Esophagus (tissue), 2 donors: ENCODE data around the gene CLCN2. TPM values are rescaled to one million over a fixed set of nuclear protein-coding genes. Genes with fewer than 3 reads are reported as not detected.

Source experiments
- H3K27ac ChIP-seq, 2 donors: one replicate each; pipeline ENCODE4 v1.5.1; 2013; ENCODE audit warnings: low read depth in 2 of 2, mild to moderate bottlenecking in 2 of 2, inconsistent platforms in 1 of 2, low read length in 1 of 2, moderate library complexity in 1 of 2
- H3K27me3 ChIP-seq, 2 donors: one replicate each; pipeline ENCODE4 v1.6.1; 2013; ENCODE audit warnings: low read length in 2 of 2, control low read depth in 1 of 2, mild to moderate bottlenecking in 1 of 2; ENCODE audit not compliant: insufficient read depth in 2 of 2, control insufficient read depth in 1 of 2
- H3K36me3 ChIP-seq, 2 donors: one replicate each; pipeline ENCODE4 v1.6.1; 2013; ENCODE audit warnings: low read length in 1 of 2; ENCODE audit not compliant: control insufficient read depth in 2 of 2, insufficient read depth in 2 of 2
- H3K4me1 ChIP-seq, 2 donors: one replicate each; pipeline ENCODE4 v1.6.1; 2013; ENCODE audit warnings: low read length in 1 of 2; ENCODE audit not compliant: control insufficient read depth in 2 of 2, insufficient read depth in 2 of 2
- H3K4me3 ChIP-seq, 2 donors: one replicate each; pipeline ENCODE4 v1.5.1; 2013; ENCODE audit warnings: low read length in 2 of 2, mild to moderate bottlenecking in 2 of 2, low read depth in 1 of 2, moderate library complexity in 1 of 2
- H3K9me3 ChIP-seq, 2 donors: one replicate each; pipeline ENCODE4 v1.6.1; 2013; ENCODE audit warnings: mild to moderate bottlenecking in 2 of 2, low read depth in 1 of 2, low read length in 1 of 2, moderate library complexity in 1 of 2; ENCODE audit not compliant: control insufficient read depth in 2 of 2, insufficient read depth in 1 of 2
- WGBS, 2 donors: extraction: QIAGEN DNeasy Blood & Tissue Kit; methylation state at CpG; one replicate each; pipeline ENCODE4 v1.1.7; 2013; 5-methylcytosine and 5-hydroxymethylcytosine counted together
- polyA plus RNA-seq, 2 donors: library from polyadenylated mRNA; stranded (reverse); fragments of 200-250 nt; gene quantifications; one replicate each; pipeline ENCODE4 v1.2.3, GENCODE V29; 2013
- donor health status: healthy with polysubstance abuse.
- donor health status: Bipolar disorder and iron deficiency.

Gene CLCN2
- polyA plus RNA-seq, 2 donors = 3.1 to 5.4 TPM

DNA sequence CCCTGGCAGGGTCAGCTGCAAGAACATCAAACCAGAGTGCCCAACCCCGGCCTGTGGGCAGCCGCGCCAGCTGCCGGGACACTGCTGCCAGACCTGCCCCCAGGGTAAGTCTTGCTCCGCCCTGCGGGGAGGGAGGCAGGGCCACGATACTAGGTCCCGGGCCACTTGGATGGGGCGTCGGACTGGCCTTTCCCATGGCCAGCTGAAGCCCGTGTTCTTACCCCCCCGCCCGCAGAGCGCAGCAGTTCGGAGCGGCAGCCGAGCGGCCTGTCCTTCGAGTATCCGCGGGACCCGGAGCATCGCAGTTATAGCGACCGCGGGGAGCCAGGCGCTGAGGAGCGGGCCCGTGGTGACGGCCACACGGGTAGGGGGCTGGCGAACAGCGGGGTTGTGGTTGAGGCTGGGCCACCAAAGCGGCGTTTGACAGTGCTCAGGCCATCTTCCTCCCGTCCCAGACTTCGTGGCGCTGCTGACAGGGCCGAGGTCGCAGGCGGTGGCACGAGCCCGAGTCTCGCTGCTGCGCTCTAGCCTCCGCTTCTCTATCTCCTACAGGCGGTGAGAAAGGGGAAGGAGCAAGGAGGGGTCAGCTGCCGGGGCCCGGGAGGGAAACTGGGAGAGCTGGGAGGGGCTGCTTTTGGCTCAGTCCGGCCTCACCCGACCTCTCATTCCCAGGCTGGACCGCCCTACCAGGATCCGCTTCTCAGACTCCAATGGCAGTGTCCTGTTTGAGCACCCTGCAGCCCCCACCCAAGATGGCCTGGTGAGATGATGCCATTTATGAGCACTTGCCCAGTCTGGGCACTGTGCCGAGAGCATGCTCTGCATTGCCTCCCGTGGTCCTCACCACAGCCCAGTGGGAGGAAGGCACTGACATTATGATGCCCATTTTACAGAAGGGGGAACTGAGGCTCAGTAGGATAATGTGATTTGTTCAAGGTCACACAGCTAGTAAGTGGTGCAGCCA, 20.1 kb upstream of the CLCN2 start:
- Histone ChIP-seq H3K27ac (no peak overlapping the region), H3K4me1 (no peaks in the 10 kb centered on the region), H3K9me3 (no peaks in the 10 kb centered on the region), H3K36me3 (no peaks in the 10 kb centered on the region), H3K4me3 (peak overlapping the region in 1 of 2 donors; percentile 63), H3K27me3 (no peaks in the 10 kb centered on the region)
- WGBS, 2 donors = 21 to 30% methylated on average over 54 to 55 of the region's 55 CpGs

DNA sequence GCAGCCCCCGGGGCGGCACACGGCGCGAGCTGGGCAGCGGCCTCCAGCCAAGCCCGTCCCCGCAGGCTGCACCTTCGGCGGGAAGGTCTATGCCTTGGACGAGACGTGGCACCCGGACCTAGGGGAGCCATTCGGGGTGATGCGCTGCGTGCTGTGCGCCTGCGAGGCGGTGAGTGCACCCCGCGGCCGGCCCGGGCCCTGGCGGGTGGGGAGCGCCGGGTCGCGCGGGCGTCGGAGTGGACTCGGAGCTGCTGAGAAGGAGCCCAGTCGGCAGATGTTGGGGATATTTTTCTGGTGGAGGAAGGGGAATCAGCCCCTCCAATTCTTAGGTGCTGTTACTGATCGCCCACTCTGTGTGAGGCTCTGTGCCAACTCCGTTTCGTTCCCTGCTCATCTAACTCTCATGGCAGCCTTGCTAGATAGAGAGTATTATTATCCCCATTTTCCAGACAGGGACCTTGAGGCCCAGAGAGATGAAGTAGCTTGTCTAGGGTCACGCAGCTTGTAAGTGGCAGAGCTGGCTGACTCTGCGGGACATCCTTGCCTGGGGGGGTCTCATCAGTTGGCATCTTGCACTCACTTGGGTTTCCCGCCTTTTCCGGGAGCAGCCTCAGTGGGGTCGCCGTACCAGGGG, 19.3 kb upstream of the CLCN2 start:
- Histone ChIP-seq H3K36me3 (no peaks in the 10 kb centered on the region), H3K9me3 (no peaks in the 10 kb centered on the region), H3K27me3 (no peaks in the 10 kb centered on the region), H3K27ac (peak overlapping the region; percentile 6 to 58), H3K4me1 (no peaks in the 10 kb centered on the region), H3K4me3 (peak overlapping the region; percentile 14 to 63)
- WGBS, 2 donors = 5 to 6% methylated on average over 24 to 42 of the region's 42 CpGs

DNA sequence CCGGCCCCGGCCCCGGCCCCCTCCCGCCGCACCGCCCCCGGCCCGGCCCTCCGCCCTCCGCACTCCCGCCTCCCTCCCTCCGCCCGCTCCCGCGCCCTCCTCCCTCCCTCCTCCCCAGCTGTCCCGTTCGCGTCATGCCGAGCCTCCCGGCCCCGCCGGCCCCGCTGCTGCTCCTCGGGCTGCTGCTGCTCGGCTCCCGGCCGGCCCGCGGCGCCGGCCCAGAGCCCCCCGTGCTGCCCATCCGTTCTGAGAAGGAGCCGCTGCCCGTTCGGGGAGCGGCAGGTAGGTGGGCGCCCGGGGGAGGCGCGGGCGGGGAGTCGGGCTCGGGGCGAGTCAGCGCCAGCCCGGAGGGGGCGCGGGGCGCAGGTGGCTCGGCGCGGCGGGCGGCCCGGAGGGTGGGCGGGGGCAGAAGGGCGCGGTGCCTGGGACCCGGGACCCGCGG, 18.8 kb upstream of the CLCN2 start:
- no peaks in the 10 kb centered on the region for H3K4me1 ChIP-seq
- H3K27ac ChIP-seq = peak overlapping the region; percentile 6 to 58
- WGBS, 2 donors = 2 to 5% methylated on average over 8 to 59 of the region's 62 CpGs
- H3K4me3 ChIP-seq = peak overlapping the region; percentile 9 to 63
- H3K27me3 ChIP-seq = no peaks in the 10 kb centered on the region
- H3K9me3 ChIP-seq = no peaks in the 10 kb centered on the region
- H3K36me3 ChIP-seq = no peaks in the 10 kb centered on the region

DNA sequence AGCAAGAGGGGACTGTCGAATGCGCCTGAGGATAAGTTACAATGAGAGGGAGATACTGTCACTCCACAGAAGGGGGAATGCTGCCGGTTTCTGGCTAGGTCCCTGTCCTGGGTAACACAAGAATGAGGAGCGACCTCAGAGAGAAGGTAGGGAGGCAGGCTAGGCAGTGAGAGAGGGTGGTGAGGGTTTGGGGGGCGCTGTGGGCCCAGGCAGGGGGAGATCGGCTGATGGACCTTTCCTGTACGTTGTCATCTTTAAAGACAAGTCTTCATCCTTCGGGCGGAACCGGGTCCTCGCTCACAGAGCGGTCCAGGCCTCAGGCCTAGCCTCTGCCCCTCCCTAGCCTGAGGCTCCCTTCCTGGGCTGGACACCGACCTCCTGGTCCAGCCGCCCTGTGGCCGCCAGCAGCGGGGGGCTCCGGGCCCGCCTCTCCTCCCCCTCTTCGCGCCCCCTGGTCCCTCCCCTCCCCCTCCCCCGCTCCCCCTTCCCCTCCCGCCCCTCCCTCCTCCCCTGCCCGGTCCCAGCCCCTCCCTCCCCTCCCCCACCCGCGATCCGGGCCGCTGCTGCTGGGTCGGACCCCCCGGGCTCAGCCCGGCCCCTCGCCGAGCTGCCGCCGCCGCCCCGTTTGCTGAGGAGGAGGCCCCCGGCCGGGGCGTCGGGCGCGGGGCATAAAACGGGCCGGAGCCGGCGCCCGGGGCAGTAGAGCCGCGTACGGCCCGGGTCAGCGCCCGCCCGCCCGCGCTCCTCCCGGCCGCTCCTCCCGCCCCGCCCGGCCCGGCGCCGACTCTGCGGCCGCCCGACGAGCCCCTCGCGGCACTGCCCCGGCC, 18.2 kb upstream of the CLCN2 start, which contains the start of gene CHRD:
CHRD (plus strand) TSS at position 697 of the 827 bp plus-strand sequence. CDS start 265 bp downstream, outside the sequence.
- no peaks in the 10 kb centered on the region for H3K9me3 ChIP-seq
- peak within 1 kb of the TSS; percentile 42 to 58 for H3K27ac ChIP-seq
- 13 to 32% methylated on average over 21 to 65 of the region's 71 CpGs for WGBS, 2 donors
- H3K27me3 ChIP-seq = no peaks in the 10 kb centered on the region
- peak within 1 kb of the TSS; percentile 14 to 63 for H3K4me3 ChIP-seq
- no peaks in the 10 kb centered on the region for H3K4me1 ChIP-seq
- H3K36me3 ChIP-seq = no peaks in the 10 kb centered on the region

DNA sequence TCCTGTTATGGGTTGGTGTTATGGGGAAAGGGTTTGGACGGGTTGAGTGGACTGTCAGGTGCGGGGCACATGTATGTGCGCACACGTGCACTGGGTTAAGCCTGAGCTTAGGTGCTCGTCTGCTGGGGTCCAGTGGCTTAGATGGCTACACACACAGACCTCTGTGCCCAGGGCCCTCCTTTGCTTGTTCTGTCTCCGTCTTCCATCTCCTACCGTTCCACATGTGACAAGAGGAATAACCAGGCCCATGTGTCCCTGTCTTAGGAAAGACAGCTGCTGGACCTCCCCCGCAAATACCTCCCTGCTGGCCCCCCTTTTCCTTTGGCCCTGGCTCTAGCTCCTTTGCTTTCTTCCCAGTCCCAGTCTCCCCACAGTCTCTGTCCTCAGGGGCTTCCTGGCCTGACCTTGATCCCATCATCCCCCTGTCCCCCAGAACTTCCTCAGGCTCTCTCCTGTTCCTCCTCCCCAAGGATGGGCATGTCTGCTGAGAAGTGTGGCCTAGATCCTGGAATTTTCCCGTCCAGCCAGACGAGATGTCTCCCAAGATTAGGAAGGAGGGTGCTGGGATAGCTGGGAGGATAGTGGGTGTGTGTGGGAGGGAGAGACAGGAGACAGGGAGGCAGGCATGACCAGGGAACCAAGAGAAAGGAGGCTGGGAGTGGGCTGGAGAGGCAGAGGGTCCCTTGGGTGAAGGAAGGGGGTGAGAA, 17.4 kb upstream of the CLCN2 start:
- 75 to 78% methylated on average over 10 of the region's 10 CpGs for WGBS, 2 donors
- Histone ChIP-seq H3K4me1 (no peaks in the 10 kb centered on the region), H3K27me3 (no peaks in the 10 kb centered on the region)

DNA sequence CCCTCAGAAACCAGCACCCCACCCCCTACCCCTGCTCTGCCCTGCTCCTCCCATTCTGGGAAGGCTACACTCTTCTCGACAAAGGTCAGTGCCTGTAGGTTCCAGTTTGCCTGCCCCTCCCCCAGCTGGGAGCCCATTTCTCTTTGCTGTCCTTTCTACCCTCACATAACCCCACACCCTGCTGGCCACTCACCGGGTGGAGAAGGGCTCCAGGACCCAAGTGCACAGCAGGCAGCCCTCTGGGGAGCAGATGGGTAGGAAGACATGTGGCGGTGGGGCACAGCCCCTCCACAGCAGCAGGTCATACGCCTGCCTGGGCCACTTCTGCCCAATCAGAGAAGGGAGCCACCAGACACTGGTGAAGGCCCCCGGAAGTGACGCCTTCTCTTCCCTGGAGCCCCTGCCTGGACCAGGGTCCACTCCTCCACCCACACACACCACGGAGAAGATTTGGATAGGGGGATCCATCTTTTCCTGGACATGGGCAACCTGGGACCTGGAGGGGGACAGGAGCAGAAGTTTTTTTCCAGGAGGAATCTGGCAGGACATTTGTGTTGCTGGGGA, 16.6 kb upstream of the CLCN2 start, which contains the start of gene THPO:
THPO (minus strand) TSS at position 326 of the 564 bp plus-strand sequence. CDS start 1,948 bp downstream, outside the sequence.
- H3K4me1 ChIP-seq = no peaks in the 10 kb centered on the region
- 72 to 76% methylated on average over 7 of the region's 7 CpGs for WGBS, 2 donors
- H3K9me3 ChIP-seq = no peaks in the 10 kb centered on the region
- H3K4me3 ChIP-seq = no peak within 1 kb of the TSS
- peak within 1 kb of the TSS; percentile 42 to 57 for H3K27ac ChIP-seq
- H3K27me3 ChIP-seq = no peaks in the 10 kb centered on the region
- no peaks in the 10 kb centered on the region for H3K36me3 ChIP-seq

More for the DNA sequence above, 17.4 kb upstream of the CLCN2 start:
- H3K4me3 ChIP-seq = no peak overlapping the region
- H3K27ac ChIP-seq = peak overlapping the region; percentile 42 to 57
- H3K9me3 ChIP-seq = no peaks in the 10 kb centered on the region
- no peaks in the 10 kb centered on the region for H3K36me3 ChIP-seq

DNA sequence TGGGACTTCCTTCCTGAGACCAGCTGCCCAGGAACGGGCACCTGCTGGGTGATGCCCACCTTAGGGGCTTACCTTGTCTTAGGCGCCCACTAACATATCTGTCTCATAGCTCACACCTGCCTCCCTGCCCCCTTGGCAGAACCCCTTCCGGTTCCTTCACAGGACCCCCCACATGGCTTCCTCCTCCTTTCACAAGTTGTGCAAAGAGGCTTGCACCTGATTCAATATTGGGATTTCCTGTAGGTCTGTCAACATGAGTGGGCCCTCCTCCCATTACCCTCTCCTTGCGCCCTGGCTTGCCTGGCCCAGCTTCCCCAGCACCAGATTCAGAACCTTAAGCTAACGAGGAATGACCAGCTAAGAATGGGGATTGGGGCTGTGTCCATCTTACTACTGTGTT, 16.0 kb upstream of the CLCN2 start:
- Histone ChIP-seq H3K4me1 (no peaks in the 10 kb centered on the region), H3K36me3 (no peaks in the 10 kb centered on the region), H3K27ac (no peak overlapping the region), H3K4me3 (no peak overlapping the region), H3K9me3 (no peaks in the 10 kb centered on the region), H3K27me3 (no peaks in the 10 kb centered on the region)
- WGBS, 2 donors = 73 to 78% methylated on average over 5 of the region's 5 CpGs

DNA sequence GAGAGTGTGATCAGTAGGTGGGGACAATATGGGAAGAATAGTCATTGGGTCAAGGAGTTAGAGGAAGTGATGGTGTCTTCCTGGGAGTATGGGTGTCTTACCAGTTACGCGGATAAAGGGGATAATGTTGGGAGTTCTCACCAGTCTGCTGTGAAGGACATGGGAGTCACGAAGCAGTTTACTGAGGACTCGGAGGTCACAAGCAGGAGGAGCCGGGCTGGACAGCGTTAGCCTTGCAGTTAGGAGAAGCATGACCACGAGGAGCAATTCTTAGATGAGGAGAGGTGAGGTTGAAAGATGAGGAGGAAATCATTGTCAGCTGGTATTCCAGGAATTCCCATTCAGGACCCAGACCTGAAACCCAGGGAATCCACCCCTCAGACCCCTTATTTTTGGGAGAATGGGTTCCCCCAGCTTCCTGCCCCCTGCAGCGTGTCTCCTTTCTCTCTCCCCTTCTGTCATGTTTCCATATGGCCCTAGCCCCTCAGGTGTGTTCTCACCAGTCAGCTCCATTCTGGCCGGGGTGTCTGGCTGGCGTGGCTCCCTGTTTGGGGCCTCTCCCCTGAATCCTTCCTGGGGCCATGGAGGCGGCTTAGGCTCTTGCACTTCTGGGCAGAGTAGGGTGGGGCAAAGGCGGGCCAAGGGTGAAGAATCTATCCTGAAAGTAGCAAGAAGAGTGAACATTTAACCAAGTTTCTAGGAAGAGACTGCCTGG, 14.5 kb upstream of the CLCN2 start:
- H3K27ac ChIP-seq = no peak overlapping the region
- no peak overlapping the region for H3K4me3 ChIP-seq
- H3K4me1 ChIP-seq = no peaks in the 10 kb centered on the region
- 82 to 85% methylated on average over 12 of the region's 12 CpGs for WGBS, 2 donors
- no peaks in the 10 kb centered on the region for H3K9me3 ChIP-seq
- no peaks in the 10 kb centered on the region for H3K36me3 ChIP-seq
- H3K27me3 ChIP-seq = no peaks in the 10 kb centered on the region
